OCI-LY7 (cell line): Measurements from ENCODE around the gene IGSF21.
A peak's percentile ranks its signal among the peaks of the same experiment; 100 is the strongest.

ENCODE experiments used
- CTCF ChIP-seq: fragments of 200-600 bp; sonication (generic); conservative IDR thresholded peaks from 2 replicates; pipeline ENCODE4 v1.5.1; 2014; ENCODE audit warnings: mild to moderate bottlenecking, antibody characterized with exemption, low read length, moderate library complexity, mixed read lengths
- EZH2phosphoT487 ChIP-seq: fragments of 200-600 bp; sonication (generic); IDR thresholded peaks from 2 replicates; pipeline ENCODE4 v1.6.1; 2018; ENCODE audit warnings: low read depth, borderline replicate concordance, mild to moderate bottlenecking, mixed run types, antibody characterized with exemption, low read length, moderate library complexity, mixed read lengths

DNA sequence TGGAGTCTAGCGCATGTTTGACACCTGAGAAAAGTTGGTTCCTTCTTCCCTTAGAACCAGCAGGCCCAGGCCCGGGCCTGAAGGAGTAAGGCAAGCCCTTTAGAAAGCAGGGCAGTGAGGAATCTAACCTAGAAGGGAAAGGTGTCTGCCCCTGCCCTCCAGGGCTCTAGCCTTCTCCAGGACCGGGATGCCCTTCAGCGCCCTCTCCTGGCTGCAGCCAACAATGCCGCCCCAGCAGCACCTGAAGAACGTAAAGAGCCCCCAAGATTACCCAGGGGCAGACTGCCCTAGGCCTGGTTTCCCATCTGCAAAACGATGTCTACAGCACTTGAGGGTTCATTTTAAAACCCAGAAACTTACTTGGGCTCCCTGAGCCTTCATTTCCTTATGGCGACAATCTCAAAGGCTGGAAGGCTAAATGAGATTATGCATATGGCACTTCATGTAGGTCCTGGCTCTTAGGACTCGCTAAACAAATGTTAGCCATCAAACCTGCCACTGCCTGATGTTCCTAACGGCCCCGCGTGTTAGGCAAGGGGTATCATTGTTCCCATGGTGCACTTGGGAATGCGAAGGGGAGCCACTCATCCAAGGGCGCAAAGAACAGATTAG, 266.4 kb downstream of the IGSF21 start:
- peak; percentile 80 for TF ChIP-seq CTCF
- TF ChIP-seq EZH2phosphoT487 = no peak
